Activated gamma-delta T cell treated with Interleukin-2 at 50 U/mL for 16 hours (primary cell): Measurements from ENCODE around the gene CAPZA3.
"Not testable (repeated sequence)": the region's sequence is repeated elsewhere in the genome, so short reads cannot be mapped to it uniquely, and the experiment has no call there.

Experiments used
- DNase-seq: peaks from one replicate; pipeline ENCODE4 v3.0.0-alpha.2; 2020

Gene CAPZA3, protein sequence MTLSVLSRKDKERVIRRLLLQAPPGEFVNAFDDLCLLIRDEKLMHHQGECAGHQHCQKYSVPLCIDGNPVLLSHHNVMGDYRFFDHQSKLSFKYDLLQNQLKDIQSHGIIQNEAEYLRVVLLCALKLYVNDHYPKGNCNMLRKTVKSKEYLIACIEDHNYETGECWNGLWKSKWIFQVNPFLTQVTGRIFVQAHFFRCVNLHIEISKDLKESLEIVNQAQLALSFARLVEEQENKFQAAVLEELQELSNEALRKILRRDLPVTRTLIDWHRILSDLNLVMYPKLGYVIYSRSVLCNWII

DNA sequence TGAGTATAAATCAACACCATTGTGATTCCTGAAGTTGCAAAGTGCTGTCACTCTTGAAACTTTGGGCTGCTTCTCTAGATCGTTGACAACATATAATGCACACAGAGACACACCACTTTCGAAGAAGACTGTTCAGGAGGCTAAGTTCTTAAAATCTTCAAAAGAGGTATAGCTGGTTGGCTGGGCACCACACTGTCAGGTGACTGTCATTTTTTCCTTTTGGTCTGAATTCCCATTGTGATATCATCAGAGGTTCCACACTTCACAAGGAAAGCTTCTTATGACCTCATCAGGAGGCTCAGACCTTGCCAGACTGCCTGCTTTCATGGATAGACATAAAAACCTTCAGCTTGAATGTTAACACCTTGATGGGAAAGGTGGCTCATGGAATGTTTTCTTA, at the start of gene CAPZA3, which contains the start of gene PLCZ1:
Gene CAPZA3 (plus strand): TSS at position 301 of the 400 bp plus-strand sequence. CDS start 150 bp downstream, outside the sequence.
Gene PLCZ1 (minus strand): TSS at position 194 of the 400 bp plus-strand sequence. CDS start 641 bp downstream, outside the sequence.
- no peak for DNase-seq

DNA sequence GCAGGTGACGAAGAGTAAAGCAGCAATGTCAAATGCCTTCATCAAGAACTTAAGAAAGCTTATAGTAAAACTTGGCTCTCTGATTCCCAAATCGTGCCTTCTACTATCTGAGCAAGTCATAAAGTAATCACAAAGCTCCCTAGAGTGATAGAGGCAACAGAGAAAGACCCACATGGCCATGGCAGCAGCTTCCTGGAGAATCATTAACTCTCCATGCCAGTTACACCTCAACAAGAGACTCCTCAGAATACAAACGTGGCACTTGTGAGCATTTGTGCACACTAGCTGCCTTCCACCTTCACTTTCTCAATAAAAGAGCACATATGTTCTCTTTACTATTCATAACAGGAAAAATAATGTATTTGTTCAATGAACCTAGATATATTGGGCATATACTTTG, 48.1 kb upstream of the CAPZA3 start:
- DNase-seq = no peak

DNA sequence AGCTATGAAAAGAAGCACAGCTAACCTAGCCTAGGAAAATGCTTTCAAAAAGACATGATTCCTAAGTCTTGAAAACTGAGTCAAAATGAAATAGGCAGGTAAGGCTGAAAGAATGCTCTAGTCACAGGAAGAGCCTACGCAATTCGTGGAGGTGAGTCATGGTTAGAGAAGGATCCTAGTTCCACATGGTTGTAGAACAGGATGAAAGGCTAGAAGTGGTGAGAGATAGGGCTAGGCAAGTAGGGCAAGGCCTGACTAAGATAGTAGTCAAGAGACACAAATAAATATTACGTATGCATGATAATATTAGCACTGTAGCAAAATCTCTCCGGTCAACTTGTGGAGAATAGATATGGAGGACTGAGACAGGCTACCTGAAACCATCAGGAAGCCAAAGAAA, 47.3 kb upstream of the CAPZA3 start:
- no peak for DNase-seq

DNA sequence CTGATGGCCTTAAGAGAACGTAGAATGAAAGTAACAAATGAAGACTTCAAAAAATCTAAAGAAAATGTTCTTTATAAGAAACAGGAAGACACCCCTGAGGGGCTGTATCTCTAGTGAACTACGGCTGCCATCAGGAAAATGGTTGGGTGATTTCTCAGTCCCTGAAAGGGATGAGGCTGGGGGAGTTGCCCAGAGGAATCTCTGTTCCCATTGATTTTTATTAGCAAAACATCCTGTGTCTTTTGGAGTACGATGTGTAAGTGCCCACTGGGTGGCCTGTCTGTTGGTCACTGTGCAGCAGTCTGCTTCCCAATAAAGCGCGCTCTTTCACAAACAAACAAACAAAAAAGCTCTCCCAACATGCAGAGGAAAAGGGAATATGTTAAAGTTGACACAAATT, 43.9 kb upstream of the CAPZA3 start:
- not testable (repeated sequence) for DNase-seq

DNA sequence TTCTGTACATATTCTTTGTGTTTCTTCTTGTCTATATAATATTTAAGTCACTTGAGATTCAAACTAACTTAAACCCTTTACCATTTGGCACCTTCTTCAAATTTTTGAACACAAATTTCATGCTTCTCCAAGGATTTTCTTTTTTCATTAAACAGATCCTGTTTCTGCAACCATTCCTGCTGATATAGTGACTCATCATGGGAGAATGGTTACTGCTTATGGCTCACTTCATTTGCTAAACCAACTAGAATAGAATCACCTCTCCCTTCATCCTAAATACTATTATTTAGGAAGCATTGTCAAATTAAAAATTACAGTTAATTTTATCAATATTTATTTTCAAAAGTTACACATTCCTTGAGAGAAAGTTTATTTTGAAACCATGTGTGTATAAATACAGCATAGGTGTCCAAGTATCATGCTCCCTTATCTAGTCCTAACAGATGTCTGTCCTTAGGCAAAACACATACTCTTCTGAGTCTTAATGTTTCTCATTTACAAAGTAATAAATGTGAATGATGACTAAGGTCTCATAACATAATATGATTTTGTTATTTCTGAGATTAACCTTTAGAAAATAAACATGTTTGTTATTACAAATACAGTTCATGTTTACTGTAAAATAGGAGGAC, 40.8 kb upstream of the CAPZA3 start:
- no peak for DNase-seq

DNA sequence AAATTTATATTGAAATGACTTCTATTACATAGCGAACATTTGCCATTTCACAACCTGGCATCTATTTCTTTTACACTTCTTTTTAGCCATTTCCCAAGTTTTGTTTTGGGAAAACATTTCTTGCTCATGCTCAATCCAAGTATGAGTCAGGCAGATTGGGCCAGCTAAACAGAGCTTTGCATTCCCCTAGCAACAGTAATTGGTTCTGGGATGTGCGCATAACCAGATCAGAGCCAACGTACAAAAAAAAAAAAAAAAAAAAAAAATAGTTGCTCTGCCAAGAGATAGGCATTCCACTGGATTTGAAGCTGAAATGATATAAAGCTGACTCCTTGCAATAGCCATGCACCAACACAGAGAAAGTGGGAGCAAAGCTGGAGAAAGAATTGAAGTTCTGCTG, 37.6 kb upstream of the CAPZA3 start:
- no peak for DNase-seq

DNA sequence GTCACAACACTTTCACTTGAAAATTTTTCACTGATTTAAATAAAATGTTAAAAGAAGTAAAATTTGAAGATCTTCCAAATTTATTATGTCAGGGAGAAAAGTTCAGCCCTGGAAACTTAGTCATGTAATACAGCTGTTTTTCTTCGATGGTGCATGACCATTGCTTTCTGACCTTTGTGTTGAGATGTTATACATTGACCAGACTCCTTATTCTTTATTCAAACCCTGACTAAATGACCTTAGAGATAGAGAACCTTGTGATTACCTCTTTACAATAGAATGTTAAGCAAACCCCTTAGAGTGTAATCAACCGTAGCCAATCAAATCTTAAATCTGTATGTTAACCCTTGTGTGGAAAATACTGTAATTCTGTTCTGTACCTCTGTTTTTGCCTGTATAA, 34.6 kb upstream of the CAPZA3 start:
- DNase-seq = no peak

DNA sequence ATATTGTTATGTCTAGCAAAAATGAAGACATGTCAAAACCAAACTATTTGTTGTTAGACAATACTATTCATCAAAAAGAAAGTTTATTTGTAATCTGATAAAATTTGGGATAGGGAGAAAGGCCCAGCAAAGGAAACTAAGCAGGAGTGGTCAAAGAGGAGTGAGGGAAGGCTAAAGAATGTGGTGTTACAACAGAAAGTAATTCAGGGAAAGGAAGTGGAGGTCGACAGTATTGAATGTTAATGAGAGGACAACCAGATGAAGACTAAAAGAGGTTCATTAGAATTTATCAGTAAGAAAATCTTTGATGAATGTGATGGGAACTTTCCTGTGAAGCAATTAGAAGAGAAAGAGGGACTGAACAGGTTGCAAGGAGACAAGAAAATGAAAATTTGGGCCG, 34.0 kb upstream of the CAPZA3 start:
- no peak for DNase-seq

DNA sequence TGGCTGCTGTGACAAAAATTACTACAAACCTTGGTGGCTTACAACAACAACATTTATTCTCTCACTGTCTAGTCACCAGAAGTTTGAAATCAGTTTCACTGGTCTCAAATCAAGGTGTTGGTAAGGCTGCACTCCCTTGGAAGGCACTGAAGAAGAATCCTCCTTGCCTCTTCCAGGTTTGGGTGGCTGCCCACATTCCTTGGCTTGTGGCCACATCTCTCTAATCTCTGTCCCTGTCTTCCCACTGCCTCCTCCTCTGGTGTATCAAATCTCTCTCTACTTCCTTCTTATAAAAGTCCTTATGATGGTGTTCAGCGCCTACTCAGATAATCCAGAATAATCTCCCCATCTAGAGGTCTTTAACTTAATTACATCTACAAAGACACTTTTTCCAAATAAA, 31.1 kb upstream of the CAPZA3 start:
- no peak for DNase-seq

DNA sequence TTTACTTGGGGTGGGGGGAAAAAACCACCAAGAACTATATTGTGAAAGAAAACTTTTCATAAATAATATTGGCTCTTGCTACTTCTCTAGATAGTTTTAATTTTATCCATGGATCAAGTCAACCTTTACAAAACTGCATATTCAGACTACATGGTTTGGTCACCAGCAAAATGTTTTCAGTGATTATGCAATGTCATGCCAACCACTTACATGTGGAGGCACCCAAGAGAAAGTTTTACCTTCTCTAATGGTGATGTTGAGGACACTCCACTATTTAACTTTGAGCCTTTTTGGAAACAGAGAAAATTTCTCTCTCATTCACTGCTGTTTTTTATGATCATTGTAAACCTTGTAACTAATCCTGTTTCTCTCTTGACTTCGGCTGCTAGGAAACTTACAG, 21.7 kb upstream of the CAPZA3 start:
- no peak for DNase-seq

DNA sequence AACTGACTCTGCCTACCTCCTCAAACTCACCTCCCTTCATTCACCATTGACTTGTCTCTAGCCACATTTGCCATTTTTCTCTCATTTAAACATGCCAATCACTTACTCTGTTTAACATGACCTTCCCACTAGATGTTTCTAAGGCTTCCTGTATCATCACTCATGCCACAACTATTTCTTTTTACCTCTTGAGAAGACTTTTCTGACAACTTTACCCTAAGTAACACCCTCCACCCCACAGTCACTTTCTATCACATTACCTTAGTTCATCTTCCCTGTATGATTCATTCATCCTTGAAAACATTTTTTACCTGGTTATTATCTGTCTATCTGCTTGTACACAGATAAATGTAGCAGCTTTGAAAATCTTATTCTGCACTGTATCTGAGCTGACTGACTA, 19.5 kb upstream of the CAPZA3 start:
- DNase-seq = no peak

DNA sequence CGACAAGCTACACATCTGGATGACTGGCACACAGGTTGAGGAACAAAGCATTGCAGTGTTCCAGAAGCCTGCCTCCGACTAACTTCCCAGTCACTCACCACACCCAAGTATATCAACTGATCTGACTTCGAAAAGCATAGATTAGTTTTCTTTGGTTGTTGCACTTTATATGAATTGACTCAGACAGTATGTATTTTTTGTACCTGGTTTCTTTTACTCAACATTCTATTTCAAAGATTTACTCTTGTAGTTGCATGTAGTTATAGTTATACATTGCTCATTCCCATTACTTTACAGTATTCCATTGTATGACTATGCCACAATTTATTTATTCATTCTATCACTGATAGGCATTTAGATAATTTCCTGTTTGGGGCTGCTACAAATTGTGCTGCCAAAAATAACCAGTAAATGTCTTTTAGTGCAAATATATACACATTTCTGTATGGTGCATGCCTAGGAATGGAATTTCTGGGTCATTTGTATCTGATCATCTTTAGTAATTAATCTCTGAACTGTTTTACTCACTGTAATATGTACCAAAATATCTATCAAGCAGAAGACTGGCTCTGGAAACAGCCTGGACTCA, 17.9 kb upstream of the CAPZA3 start:
- no peak for DNase-seq

DNA sequence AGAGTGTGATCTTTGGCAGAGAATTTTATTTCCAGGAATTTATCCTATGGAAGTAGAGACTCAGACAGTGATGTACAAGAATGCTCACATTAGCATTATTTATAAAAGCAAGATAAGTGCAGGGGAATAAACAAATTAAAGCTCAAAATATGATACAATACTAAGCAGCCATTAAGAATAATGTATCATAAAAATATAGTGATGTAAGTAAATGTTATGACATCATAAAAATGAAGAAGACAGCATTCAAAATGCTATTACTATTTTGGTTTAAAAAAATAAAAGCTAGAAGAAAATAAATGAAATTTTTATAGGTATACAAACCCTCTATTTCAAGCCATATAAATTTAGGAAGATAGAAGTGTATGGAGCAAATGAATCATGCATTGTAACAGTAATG, 17.2 kb upstream of the CAPZA3 start:
- DNase-seq = no peak

DNA sequence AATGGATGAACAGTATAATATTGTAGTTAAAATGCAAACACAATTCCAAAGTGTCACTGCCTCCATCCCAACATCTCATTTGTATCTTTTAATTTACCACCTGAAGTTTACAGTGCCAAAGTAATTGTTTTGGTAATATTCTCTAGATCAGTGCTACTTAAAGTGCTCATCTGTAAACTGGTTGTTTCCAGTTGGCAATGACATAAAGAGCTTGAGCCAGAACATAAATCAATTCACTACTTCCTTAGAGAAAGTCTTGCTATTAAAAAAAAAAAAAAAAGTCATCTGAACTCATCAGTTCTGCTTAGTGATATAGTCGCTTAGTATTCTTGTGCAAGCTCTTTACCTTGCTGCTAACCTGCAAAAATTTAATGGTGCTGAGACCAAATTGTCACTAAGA, 16.5 kb upstream of the CAPZA3 start:
- DNase-seq = no peak

DNA sequence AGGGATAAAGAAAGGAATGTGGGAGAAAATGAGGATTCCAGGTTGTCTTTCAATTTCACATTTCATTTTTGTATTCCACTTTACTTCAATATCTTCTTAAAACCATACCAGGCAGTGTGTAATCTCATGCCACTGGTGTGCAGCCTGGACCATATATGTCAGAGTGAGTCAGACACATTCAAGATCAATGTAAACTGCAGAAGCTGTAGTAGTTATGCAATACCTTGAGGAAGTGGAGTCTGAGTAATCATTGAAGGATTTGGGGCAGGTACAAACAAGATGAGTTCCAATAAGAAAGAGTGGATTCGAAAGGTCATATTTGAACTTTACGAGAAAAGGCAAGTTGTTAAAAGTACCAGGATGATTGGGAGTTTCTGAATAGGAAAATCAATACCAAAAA, 14.2 kb upstream of the CAPZA3 start:
- no peak for DNase-seq

DNA sequence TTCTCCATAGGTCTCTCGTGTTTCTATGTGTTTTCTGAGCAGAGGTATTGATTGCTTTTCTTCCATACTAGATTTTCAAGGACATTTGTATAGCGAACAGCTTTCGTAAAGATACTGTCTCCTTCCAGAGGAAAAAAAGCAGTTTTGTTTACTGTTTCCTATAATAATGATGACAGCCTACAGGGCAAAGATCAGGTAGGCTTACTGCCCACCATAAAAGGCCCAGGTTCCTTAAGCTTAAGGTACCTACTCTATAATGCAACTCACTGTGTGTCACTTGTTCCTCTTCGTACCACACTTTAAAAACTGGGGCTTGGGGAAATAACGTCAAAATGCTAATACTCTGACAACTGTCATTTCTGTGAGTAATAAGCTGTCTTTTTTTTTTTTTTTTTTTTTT, 6.8 kb upstream of the CAPZA3 start:
- DNase-seq = no peak

DNA sequence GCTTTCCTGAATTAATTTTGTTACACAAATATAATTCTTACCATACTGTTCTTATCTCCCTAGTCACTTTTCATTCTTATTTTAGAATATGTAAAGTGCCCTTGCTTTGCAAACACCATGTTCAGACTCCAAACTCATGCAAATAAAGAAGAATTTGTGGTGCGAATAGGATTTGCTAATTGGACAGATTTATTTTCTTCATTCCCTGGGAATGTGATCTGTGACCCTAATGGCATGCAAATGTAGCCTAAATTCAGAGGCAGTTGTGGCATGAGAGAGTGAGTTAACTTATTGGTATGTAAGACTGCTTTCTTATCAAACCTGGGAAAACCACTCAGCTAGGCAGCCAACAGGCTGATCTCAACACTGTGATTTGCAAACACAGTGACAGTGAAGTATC, 10.0 kb downstream of the CAPZA3 start:
- DNase-seq = no peak

DNA sequence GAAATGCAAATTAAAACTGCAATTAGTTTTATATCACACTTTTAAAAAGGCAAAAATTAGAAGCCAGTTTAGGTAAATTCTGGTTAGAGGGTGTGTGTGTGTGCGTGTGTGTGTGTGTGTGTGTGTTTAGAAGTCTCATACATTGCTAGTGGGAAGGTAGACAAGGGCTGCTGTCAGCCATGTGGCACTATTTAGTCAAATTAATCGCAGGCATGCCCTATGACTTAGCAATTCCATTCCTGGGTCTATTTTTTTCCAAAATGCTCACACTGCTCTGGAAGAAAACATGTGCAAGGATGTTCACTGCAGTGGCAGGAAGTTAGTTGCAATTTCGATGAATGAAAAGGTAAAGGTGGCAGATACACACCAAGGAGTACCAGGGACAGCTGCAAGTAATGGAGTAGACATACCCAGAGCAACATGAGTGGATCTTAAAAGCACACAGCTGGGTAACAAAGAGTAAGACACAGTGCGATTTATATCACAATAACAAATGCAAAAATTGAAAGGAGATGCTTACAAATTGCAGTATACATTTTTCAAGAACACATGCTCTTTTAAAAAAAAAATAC, 11.6 kb downstream of the CAPZA3 start:
- DNase-seq = no peak

DNA sequence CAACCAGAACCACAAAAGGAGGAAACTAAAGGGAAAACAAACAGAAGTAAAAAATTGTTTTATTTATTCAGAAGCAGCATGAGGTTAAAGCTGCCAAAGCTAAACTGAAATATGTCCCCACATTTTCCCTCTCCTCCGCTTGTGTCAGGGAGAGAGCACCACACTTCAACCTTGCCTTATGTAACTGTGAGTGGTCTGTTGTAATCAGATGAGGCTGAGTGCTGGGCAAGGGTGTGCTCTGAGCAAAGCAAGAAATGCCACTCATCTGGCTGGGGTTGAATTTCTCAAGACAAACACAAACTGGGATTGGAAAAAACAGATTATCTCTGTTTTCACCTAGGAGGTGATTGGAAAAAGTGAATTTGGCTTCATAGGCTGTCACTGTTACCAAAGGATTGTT, 12.2 kb downstream of the CAPZA3 start:
- DNase-seq = no peak

DNA sequence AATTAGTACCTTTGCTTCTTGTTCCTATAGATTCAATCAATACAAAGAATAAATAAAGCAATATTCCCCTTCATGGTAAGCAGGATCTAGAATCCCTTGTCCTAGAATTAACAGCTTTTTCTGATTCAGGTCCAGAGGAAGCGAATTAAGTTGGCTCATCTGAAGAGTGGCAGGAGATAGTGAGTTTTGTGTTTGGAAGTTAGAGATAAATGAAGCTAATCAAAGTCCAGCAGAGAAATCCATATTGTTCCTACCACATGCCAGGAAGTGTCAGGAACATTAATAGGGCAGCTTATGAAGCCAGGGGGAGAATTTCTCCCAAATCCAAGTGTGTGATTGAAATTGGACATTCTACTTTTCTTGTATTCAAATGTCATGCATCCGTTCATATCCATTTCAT, 13.9 kb downstream of the CAPZA3 start:
- no peak for DNase-seq

DNA sequence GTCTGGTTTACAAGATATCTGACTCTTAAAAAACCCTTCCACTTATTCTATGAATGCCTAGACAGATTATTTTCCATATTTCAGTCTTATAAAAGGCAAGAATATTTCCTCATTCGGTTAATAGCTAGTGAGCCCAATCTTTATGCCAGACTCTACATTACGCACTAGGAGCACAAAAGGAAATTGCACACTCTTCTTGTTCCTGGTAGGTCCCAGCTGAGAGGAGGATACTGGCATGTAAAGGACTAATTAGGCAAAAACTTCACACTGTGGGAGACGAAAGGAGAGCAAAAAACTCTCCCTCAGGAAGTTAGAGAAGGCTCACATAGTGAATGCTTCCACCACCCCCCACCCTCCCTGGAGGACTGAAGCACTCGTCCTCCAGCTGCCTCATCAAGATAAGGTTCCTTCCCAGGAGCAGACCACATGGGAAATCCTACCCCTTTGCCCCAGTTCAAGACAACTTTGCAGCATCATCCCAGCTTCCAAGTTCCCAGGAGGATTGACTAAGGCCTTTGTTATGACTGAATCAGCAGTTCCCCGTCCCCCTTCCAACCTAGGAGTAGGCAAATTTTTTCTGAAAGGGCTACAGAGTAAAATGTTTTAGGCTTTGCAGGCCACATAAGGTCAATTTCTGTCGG, 14.5 kb downstream of the CAPZA3 start:
- DNase-seq = no peak

DNA sequence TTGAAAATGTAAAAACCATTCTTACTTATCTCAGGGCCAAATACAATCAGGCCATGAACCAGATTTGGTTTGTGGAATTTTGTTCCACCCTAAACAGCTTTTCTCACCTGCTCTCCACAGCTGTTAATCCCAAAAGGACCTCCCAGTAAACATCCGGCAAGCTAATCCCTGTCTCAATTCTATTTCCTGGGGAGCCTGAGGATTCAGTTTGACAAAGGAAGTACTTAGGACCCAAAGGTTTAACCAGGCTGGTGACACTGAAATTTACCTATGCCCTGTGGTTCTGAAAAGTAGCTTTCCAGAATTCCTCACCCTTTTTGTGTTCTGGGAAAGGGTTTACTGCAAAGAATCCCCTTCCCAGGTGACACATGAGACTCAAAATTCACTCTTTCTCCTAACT, 15.0 kb downstream of the CAPZA3 start:
- DNase-seq = no peak

DNA sequence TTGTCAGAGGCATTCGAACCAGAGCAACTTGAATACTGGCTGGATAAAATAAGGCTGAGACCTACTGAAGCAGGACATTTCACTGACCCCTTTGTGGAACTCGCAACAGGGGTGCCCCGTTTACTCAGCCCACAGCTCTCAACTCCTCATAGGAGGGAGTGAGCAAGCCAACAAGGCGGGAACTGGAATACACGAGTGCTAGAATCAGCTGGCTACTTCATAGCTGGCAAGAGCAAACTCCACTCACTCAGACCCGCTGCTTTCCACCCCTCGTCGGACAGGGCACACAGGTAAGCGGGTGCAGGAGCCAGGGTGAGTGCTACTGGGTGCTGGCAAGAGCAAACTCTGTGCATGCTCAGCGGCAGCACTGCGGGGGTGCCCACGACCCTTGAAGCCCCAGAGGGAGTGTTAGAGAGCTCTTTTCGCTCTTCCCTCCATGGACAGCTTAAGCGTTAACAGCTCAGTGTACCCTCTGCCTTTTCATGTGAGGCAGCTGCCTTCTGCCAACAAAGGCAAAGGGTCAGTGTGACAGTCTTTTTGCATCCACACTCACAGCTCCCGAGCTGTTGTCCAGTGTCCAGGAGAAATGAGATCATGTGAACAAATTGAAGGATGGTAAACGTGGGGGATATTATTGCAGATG, 15.7 kb downstream of the CAPZA3 start:
- DNase-seq = no peak
